Uterus (tissue), 4 donors: ENCODE measurements around the gene ASCC3. TPM values are rescaled to one million over a fixed set of nuclear protein-coding genes. Genes with fewer than 3 reads are reported as not detected.

Source experiments
- DNase-seq, 2 donors: peaks; one replicate each; pipeline ENCODE4 v3.0.0-alpha.2; 2019 to 2020
- H3K27ac ChIP-seq, 2 donors: fragments of 200-600 bp; sonication (generic); 1 replicate in 1 of 2; 2 replicates in 1 of 2; pipeline ENCODE4 v1.5.1; 2016 to 2018
- H3K27me3 ChIP-seq, 2 donors: fragments of 200-600 bp; sonication (generic); one replicate each; pipeline ENCODE4 v1.5.1; 2018 to 2019; ENCODE audit warnings: control low read depth in 1 of 2
- H3K36me3 ChIP-seq, 2 donors: fragments of 200-600 bp; sonication (generic); one replicate each; pipeline ENCODE4 v1.5.1; 2019; ENCODE audit warnings: control low read depth in 1 of 2
- H3K4me1 ChIP-seq, 2 donors: fragments of 200-600 bp; sonication (generic); one replicate each; pipeline ENCODE4 v1.5.1; 2018 to 2019; ENCODE audit warnings: control low read depth in 1 of 2
- H3K4me3 ChIP-seq, 2 donors: fragments of 200-600 bp; sonication (generic); 1 replicate in 1 of 2; 2 replicates in 1 of 2; pipeline ENCODE4 v1.5.1; 2018 to 2019; ENCODE audit warnings: mild to moderate bottlenecking in 1 of 2
- H3K9me3 ChIP-seq, 2 donors: fragments of 200-600 bp; sonication (generic); one replicate each; pipeline ENCODE4 v1.5.1; 2019; ENCODE audit warnings: control low read depth in 1 of 2
- POLR2A ChIP-seq, 2 donors: fragments of 450-650 bp; IDR thresholded peaks; one replicate each; pipeline ENCODE4 v1.6.1; 2016; ENCODE audit warnings: antibody characterized with exemption in 2 of 2, mild to moderate bottlenecking in 1 of 2, moderate library complexity in 1 of 2
- intact Hi-C: fragments of 100-400 bp; cut with DNase I; formaldehyde crosslinking; loops from one replicate; pipeline ENCODE4 v1.15.1; 2023; ENCODE audit warnings: low total_unique reads
- total RNA-seq, 4 donors: library from RNA; depleted of rRNA in 3 of 4; stranded (reverse); fragments of >200 nt in 3 of 4; gene quantifications; one replicate each; pipeline versions ENCODE4 v1.1.0 to v1.2.4, GENCODE V29; 2014 to 2023
- TF ChIP-seq, protein P1 (sequence below), 4 experiments: fragments of 200-600 bp in 2 of 4; fragments of 450-650 bp in 2 of 4; sonication (generic) in 2 of 4; IDR thresholded peaks; one replicate each; pipeline ENCODE4 v1.5.1; 2016 to 2019; ENCODE audit warnings: antibody characterized with exemption in 4 of 4, mild to moderate bottlenecking in 2 of 4, moderate library complexity in 1 of 4
- donor health status: DM: yes; HTN: yes; CAD: no.

The ASCC3 gene
- total RNA-seq, 4 donors from 2014 or later = 14.3 to 92.4 (median 33.2) TPM

DNA sequence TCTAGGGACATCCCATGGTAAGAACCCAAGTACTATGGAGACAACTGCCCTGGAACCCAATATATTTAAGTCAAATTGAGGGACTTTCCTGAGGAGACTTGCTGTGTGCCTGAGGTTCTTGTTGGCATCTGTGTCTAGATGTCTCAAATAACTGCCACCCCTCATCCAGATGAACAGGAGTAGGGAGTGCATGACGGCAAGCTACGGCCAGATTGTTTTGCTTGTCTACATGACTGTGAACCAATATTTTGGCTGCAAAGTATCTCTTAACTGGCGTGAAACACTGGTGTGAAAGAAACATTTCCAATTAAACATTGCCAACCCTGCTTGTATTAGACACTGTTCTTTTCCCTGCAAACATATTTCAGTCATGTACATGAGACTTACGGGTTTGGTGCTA, 364.0 kb downstream of the ASCC3 start:
- no peaks in the 10 kb centered on the region for H3K27me3 ChIP-seq
- intact Hi-C loops = no loop called here

DNA sequence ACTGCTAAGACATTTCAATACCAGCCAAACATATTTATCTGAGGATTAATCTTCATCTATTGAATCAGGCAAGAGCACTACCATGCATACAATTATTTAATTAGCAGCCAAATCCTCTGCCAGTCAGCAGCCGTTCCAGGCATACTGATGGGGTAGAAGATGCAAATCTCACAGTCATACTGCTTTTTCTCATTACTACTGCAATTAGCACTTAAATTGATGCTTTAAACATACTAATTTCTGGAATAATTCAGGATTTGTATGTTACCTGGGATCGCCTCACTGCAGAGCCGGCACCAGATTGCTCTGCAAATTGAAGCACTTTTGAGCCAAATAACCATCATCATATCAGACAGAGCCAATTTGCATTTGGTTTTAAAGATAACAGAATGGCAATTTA, 366.5 kb downstream of the ASCC3 start:
- no peak overlapping the region for H3K27ac ChIP-seq
- H3K4me3 ChIP-seq = no peak overlapping the region
- DNase-seq = no peak
- no peaks in the 10 kb centered on the region for H3K4me1 ChIP-seq
- H3K9me3 ChIP-seq = no peaks in the 10 kb centered on the region
- no peaks in the 10 kb centered on the region for H3K27me3 ChIP-seq
- no peaks in the 10 kb centered on the region for H3K36me3 ChIP-seq
- intact Hi-C loops = no loop called here
- TF ChIP-seq POLR2A (IDR thresholded peaks at IDR 0.05) = no peak
- TF ChIP-seq, protein P1, sequence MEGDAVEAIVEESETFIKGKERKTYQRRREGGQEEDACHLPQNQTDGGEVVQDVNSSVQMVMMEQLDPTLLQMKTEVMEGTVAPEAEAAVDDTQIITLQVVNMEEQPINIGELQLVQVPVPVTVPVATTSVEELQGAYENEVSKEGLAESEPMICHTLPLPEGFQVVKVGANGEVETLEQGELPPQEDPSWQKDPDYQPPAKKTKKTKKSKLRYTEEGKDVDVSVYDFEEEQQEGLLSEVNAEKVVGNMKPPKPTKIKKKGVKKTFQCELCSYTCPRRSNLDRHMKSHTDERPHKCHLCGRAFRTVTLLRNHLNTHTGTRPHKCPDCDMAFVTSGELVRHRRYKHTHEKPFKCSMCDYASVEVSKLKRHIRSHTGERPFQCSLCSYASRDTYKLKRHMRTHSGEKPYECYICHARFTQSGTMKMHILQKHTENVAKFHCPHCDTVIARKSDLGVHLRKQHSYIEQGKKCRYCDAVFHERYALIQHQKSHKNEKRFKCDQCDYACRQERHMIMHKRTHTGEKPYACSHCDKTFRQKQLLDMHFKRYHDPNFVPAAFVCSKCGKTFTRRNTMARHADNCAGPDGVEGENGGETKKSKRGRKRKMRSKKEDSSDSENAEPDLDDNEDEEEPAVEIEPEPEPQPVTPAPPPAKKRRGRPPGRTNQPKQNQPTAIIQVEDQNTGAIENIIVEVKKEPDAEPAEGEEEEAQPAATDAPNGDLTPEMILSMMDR (IDR thresholded peaks at IDR 0.05) = no peak

More for the DNA sequence above, 364.0 kb downstream of the ASCC3 start:
- no peak for TF ChIP-seq POLR2A (IDR thresholded peaks at IDR 0.05)
- TF ChIP-seq, protein P1 (IDR thresholded peaks at IDR 0.05) = no peak
- Histone ChIP-seq H3K36me3 (no peaks in the 10 kb centered on the region), H3K4me1 (no peaks in the 10 kb centered on the region), H3K4me3 (no peak overlapping the region), H3K27ac (no peak overlapping the region), H3K9me3 (no peaks in the 10 kb centered on the region)
- no peak for DNase-seq

DNA sequence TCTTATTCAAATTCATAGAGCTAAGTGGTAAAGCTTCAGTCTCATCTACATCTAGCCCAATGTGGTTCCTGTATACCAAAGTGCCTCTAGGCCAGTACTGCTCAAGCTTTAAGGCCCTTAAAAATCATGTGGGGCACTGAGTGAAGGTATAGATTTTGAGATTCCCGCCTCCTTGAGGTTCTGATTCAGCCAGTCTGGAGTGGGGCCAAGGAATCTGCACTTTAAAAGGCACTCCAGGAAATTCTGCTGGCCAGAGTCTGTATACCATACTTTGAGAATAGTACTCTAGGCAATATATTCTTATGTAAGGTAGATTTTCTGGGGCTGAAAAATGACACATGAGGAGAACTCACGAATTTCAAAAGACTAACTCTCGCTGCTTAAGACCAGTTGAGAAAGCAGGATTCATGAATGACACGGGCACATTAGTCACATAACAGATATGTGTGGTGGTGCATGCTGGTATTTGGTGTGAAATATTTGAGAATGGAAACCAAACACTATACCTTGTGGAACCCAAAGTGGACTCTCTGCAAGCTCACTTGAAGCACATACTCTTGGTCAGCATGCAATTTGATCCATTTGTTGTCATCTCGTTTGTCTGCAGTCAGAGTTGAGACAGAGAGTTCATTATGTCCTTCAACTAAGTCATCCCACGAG, 368.8 kb downstream of the ASCC3 start:
- no peak overlapping the region for H3K4me3 ChIP-seq
- no peaks in the 10 kb centered on the region for H3K27me3 ChIP-seq
- no peak for TF ChIP-seq POLR2A (IDR thresholded peaks at IDR 0.05)
- TF ChIP-seq, protein P1 (IDR thresholded peaks at IDR 0.05) = no peak
- H3K36me3 ChIP-seq = no peaks in the 10 kb centered on the region
- intact Hi-C loops = no loop called here
- H3K9me3 ChIP-seq = no peaks in the 10 kb centered on the region
- DNase-seq = no peak
- no peaks in the 10 kb centered on the region for H3K4me1 ChIP-seq
- H3K27ac ChIP-seq = no peak overlapping the region

DNA sequence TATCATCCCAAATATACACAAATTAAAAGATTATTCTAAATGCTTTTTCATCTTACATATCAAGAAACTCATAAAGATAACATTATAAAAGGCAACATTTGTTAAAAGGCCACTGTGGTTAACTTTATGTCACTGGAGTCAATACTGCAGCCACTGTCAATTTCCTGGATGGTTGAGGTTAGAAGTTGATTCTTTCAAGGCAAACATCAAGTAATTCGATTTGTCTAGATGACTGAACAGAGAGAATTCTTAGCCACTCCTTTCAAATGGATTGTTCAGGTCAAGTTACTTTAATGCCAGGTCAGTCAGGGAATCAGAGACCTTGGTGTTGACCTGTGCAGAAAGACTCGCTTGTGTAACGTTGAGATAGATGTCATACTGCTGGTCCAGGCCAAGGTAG, 372.0 kb downstream of the ASCC3 start:
- Histone ChIP-seq H3K4me1 (no peaks in the 10 kb centered on the region), H3K4me3 (no peak overlapping the region), H3K9me3 (no peaks in the 10 kb centered on the region), H3K27me3 (no peaks in the 10 kb centered on the region), H3K27ac (no peak overlapping the region), H3K36me3 (no peaks in the 10 kb centered on the region)
- TF ChIP-seq, protein P1 (IDR thresholded peaks at IDR 0.05) = no peak
- no peak for TF ChIP-seq POLR2A (IDR thresholded peaks at IDR 0.05)
- intact Hi-C loops = no loop called here
- no peak for DNase-seq

DNA sequence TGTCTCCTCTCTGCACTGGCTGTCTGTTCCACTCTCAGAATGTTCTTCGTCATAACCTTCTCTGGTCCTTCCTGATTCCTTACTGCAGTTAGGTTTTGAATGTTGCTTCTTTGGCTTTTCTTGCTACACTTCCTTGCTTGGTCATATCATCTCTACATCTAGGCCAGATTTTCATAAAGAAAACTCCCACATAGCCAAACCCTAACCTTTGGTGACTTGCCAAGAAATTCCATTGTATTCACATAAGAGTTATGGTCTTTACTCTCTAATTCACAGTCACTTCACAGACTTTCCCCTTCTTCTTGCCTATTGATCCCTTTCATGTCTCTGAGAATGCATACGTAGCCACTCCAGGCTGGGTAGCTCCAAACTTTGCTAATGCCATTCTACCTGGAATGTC, 374.5 kb downstream of the ASCC3 start:
- no peaks in the 10 kb centered on the region for H3K4me1 ChIP-seq
- TF ChIP-seq, protein P1 (IDR thresholded peaks at IDR 0.05) = no peak
- TF ChIP-seq POLR2A (IDR thresholded peaks at IDR 0.05) = no peak
- H3K27ac ChIP-seq = no peak overlapping the region
- DNase-seq = no peak
- no peaks in the 10 kb centered on the region for H3K9me3 ChIP-seq
- intact Hi-C loops = no loop called here
- no peaks in the 10 kb centered on the region for H3K27me3 ChIP-seq
- H3K4me3 ChIP-seq = no peak overlapping the region
- no peaks in the 10 kb centered on the region for H3K36me3 ChIP-seq
